Fibroblast of villous mesenchyme (primary cell): ENCODE data around the gene GAS2. TPM values are rescaled to one million over a fixed set of nuclear protein-coding genes. Genes with fewer than 3 reads are reported as not detected.

Experiments
- DNase-seq: peaks from one replicate; pipeline ENCODE4 v3.0.0-alpha.2; 2010; ENCODE audit warnings: low read depth
- H3K4me3 ChIP-seq: 2 replicates; pipeline ENCODE4 v1.5.1; 2011; ENCODE audit warnings: low read depth, mild to moderate bottlenecking, low read length
- total RNA-seq: library from RNA; depleted of rRNA; stranded (reverse); fragments of >200 nt; gene quantifications from 2 replicates; pipeline ENCODE4 v1.2.3, GENCODE V29; 2012
- TF ChIP-seq, protein P1 (sequence below): IDR thresholded peaks from 2 replicates; pipeline ENCODE4 v1.5.1; 2012; ENCODE audit warnings: low read depth, mild to moderate bottlenecking, low read length; ENCODE audit not compliant: insufficient read depth

Gene GAS2
- total RNA-seq, 1 donor = 1.7 TPM

DNA sequence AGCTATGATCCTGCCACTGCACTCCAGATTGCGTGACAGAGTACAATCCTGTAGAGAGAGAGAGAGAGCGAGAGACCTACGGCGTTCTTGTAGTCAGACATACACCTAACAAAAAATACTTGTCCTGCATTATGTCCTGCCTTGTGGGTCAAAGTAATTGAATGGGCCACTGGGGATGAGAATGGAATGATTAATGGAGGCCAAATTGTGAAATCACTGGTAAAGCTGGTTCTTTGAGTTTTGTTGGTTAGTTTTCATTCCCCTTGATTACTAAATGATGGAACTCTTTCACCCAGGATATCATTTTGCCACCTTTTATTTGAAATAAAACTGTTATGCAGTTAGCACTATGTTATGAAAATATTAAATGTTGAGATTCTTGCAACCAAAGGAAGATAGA is 18.7 kb downstream of the GAS2 start:
- TF ChIP-seq, protein P1, sequence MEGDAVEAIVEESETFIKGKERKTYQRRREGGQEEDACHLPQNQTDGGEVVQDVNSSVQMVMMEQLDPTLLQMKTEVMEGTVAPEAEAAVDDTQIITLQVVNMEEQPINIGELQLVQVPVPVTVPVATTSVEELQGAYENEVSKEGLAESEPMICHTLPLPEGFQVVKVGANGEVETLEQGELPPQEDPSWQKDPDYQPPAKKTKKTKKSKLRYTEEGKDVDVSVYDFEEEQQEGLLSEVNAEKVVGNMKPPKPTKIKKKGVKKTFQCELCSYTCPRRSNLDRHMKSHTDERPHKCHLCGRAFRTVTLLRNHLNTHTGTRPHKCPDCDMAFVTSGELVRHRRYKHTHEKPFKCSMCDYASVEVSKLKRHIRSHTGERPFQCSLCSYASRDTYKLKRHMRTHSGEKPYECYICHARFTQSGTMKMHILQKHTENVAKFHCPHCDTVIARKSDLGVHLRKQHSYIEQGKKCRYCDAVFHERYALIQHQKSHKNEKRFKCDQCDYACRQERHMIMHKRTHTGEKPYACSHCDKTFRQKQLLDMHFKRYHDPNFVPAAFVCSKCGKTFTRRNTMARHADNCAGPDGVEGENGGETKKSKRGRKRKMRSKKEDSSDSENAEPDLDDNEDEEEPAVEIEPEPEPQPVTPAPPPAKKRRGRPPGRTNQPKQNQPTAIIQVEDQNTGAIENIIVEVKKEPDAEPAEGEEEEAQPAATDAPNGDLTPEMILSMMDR = no peak
- no peak overlapping the region for H3K4me3 ChIP-seq
- DNase-seq = no peak

DNA sequence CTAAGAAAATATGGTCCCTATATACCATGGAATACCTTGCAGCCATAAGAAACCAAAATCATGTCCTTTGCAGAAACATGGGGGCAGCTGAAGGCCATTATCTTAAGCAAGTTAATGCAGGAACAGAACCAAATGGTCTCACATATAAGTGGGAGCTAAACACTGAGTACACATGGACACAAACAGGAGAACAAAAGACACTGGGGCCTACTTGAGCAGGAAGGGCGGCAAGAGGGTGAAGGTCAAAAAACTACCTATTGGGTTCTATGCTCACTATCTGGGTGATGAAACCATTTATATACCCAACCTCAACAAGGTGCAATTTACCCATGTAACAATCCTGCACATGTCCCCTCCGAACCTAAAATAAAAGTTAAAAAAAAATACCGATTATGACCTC is 22.5 kb downstream of the GAS2 start:
- no peak for DNase-seq
- H3K4me3 ChIP-seq = no peak overlapping the region
- TF ChIP-seq, protein P1 = no peak

DNA sequence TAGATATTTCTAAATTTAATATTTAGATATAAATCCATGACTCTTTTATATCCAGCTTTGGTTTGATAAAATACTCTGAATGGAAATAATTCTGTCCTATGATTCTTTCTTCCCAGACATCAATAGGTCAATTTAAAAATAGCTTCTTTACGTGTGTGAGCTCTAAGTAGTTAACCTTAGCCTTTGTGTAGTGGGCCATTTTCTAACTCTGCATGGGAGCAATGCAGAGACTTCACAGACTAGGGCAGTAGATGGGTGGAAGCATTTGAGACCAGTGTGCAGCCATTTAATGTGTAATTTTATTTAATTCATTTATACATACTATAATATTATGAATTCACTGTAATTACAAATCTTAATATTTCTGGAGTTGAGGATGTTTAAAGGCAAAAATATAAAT is 23.8 kb downstream of the GAS2 start:
- no peak overlapping the region for H3K4me3 ChIP-seq
- TF ChIP-seq, protein P1 = no peak
- DNase-seq = no peak

DNA sequence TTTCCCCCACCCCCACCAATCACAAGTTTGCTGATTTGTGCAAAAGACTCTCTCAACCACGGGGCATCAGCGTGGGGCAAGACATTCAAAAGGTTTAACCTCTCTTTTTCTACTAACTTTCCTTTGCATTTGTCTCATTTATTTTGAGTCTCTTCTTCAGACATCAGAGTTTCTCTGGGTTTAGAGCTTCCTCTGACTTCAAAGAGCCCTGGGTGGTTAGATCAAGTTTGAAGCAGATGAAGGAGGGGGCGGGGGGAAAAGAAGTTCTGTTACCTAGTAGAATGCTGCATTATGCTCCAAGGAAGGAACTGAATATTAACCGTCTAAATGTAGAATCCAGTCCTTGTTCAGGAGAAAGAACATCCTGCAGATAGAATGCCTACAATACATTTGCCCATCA is 24.5 kb downstream of the GAS2 start:
- TF ChIP-seq, protein P1 = no peak
- DNase-seq = no peak
- H3K4me3 ChIP-seq = no peak overlapping the region

DNA sequence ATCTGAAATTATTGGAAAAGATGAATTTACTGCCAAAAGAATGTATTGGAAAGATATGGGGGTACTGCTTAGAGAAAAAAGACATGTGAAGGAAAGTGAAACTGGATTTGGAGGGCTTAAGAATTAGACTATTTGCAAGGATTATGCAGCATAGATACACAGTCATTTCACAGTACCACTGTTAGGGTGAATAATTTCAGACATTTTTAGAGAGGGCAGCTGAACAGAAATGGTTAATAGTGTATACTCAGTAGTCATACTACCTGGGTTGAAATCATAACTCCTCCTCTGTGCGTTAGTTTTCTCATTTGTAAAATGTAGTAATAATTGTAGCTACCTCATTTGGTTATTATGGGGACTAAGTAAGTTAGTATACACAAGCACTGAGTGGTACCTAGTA is 33.0 kb downstream of the GAS2 start:
- TF ChIP-seq, protein P1 = no peak
- no peak overlapping the region for H3K4me3 ChIP-seq
- DNase-seq = no peak

DNA sequence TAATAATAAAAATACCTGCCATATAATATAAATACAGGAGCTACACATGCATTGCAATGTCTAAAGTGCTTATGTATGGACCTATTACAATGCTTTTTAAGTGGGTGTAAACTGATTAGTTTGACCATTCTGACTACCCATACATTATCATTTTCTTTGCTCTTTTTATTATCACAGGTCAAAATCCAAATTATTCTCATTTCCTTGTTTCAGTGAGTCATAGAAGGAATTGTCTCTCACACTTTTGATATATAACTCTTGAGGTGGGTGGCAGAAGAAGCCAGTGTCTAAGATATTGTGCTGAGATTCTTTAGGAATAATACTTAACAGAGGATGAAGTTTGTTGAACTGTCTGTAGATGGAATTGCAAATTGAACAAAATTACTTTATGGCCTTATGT is 35.6 kb downstream of the GAS2 start:
- H3K4me3 ChIP-seq = no peak overlapping the region
- TF ChIP-seq, protein P1 = no peak
- no peak for DNase-seq

DNA sequence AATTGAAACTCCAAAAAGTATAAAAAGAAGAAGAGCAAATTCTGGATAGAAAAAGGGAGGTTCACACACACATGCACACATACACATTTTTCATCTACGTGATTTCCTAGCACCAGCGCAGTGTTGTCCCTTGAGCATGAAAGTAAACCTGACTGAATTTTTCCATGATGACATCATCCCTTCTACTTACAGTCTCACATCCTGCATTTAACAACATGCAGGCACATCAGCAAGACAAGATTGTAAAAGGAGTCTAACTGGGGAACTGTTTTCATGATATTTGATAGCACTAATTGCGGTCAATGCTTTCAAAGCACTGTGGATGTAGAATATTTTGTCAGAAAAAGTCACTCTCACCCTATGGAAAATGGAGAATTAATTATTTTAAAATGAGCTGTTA is 36.6 kb downstream of the GAS2 start:
- DNase-seq = peak; percentile 12
- TF ChIP-seq, protein P1 = no peak
- H3K4me3 ChIP-seq = no peak overlapping the region
